Activated CD8-positive, alpha-beta memory T cell treated with anti-CD3 and anti-CD28 coated beads, Interleukin-2, amount 50 U/mL, for 24 hours (primary cell): ENCODE measurements around the gene CHRDL1.
"Not testable (repeated sequence)": the region's sequence is repeated elsewhere in the genome, so short reads cannot be mapped to it uniquely, and the experiment has no call there.

ENCODE experiments used
- DNase-seq: peaks from one replicate; pipeline ENCODE4 v3.0.0-alpha.2; 2020; ENCODE audit errors: extremely low read depth

The CHRDL1 gene, protein sequence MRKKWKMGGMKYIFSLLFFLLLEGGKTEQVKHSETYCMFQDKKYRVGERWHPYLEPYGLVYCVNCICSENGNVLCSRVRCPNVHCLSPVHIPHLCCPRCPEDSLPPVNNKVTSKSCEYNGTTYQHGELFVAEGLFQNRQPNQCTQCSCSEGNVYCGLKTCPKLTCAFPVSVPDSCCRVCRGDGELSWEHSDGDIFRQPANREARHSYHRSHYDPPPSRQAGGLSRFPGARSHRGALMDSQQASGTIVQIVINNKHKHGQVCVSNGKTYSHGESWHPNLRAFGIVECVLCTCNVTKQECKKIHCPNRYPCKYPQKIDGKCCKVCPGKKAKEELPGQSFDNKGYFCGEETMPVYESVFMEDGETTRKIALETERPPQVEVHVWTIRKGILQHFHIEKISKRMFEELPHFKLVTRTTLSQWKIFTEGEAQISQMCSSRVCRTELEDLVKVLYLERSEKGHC

DNA sequence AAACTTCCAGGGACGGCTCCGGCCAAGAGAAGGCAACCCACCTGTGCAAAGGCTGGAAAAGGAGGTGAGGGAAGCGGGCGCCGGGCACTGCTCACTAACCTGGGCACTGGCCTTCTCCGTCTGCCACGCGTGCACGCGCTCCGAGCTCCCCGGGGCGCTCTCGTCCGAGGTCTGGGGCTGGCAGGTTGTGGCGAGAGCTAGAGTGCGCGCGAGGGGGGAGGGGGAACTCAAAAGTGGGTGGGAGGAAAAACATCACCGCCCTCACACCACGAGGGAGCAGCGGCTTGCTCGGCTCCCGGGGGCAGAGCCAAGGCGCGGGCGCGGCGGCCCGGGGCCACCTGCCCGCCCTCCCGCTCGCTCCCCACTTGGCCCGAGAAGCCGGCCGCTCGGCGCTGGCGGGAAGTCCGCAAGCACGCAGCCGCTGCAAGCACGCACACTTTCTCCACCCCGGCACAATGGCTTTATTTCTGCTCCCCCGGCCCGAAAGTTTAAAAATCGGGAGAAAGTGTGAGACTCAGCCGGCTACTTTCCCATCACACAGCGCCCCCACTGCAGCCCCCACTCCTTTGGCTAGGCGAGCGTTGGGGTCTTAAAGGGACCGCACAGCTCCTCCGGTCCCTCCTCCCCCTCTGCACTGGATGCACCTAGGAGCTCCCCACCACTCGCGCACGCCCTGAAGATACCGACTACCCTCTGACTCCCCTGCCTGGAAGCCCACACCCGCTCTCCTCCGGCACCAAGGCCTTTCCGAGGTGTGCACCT lies at the start of gene CHRDL1:
CHRDL1 (minus strand) TSS at position 173 of the 762 bp plus-strand sequence. CDS start 3,636 bp downstream, outside the sequence.
- no peak for DNase-seq

DNA sequence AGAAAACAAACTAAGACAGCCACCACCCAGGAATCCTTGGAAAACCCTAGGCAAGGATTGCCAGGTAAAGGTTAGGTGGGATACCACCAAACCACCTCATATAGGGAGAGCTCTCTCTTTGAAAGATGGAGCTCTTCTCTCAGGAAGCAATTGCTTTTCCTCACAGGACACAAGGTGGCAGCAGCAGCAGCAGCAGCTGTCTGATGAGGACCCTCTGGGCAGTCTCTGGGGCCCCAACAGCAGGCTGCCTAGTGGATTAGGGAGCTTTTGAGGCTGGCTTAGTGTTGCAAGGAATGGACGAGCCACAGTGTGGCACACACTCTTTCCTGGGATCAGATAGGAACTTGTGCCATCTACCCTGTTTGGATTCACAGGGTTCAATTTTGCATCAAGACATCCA lies 41.4 kb upstream of the CHRDL1 start:
- DNase-seq, result no peak

DNA sequence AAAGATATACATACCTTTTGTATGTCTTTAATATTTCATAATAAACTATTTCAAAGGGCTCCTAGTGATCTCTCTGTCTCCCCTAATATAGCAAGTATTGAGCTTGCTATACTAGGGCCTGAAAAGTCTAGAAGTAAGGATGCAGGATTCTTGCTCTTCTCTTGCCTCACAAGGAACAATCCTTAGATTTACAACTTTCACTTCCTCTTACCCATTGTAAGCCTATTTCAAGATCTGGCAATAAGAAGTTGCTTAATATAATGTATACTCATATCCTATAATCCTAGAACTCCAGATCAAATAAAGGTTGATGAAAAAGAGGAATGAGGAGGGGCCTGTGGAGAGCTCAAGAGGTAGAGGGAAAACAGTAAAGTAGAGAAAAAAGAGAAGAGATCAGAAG lies 40.8 kb upstream of the CHRDL1 start:
- DNase-seq, result no peak

DNA sequence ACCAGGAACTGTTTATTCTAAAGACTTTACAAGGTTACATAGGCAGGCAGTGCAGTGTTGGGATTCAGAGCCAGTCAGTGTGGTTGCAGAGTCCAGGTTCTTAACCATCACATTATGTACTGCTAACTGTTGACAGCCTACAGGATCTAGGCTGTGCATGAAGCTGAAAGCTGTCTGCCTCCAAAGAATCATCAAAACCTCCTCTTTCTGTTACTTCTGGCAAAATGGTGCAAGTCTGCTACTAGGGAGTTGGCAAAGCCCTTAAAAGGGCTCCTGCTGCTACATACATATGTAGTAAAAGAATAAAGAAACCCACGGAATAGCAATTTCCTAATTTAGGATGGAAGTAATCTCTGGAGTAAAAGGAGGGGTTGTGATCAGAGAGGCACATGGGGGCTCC lies 40.4 kb upstream of the CHRDL1 start:
- DNase-seq, result no peak

DNA sequence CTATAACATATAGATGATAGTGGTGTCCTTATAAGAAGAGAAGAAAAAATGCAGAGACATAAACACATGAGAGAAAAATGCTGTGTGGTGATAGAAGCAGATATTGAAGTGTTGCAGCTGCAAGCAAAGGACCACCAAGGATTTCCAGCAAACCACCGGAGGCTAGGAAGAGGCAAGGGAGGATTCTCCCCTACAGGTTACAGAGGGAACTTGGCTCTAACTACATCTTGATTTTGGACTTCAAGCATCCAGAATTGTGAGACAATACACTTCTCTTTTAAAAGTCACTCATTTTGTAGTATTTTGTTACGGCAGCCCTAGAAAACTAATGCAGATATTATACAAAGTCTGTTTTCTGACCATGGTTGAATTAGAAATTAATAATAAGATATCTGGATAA lies 30.4 kb upstream of the CHRDL1 start:
- DNase-seq, result no peak

DNA sequence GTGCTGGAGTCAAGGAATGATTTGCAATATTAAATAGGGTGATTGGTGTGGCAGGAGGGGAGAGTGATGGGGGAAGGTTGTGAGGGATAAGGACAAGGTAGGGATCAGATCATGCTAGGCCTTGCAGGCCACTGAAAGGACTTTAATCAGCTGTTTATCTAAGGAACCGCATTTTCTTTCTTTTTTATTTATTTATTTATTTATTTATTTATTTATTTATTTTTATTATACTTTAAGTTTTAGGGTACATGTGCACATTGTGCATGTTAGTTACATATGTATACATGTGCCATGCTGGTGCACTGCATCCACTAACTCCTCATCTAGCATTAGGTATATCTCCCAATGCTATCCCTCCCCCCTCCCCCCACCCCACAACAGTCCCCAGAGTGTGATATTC lies 20.9 kb upstream of the CHRDL1 start:
- DNase-seq, result not testable (repeated sequence)

DNA sequence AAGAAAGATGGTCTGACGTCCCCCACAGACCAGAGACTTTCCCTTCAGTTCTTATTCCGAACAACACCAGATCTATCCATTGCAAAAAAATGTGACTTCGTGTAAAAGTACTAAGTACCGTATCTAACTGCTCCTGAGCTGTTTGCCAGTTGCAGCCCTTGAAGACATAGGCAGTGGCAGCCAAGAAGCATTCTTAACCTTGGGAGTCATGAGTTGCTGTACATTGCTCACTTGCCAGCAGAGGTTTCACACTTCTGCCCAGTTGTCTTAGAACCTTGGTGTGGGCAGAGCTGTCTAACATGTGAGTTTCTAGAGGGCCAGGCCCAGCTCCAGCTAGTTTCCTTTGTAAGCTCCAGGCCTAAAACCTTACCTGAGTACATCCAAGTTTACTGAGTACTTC lies 10.5 kb upstream of the CHRDL1 start:
- no peak for DNase-seq

DNA sequence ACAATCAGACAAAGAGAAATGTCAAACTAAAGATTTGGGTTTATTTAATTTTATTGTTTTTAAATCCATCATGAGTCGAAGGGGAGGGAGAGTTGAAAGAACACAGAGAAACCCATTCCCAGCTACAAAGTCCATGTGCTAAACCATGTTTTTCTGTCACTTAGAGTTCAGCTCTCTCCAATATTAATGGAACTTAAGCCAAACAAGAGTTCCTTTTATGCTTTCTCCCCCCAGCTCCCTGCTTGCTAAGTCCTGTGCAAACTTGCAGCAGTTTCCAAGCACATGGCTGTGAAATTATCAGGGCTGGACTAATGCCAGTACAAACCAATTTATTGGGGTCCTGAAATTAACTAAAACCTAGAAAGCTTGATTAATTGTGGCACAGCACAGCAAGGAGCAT lies 9.7 kb upstream of the CHRDL1 start:
- no peak for DNase-seq

DNA sequence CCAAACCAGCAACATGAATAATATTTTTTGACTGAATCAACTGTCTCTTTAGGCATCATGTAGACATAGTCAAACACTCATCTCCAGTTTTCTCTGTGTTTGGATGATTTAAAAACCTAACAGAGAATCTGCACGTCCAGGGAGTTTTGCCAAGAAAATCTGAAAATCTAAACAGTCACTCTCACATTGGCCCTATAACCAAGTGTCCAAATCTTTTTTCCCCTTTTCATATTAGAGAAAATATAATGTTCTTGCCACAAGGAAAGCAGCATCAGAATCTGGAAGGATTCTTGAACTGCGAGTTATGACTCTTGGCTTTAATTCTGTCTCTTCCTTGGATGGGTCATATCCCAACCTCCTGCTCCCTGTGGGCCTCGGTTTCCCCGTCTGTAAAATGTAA lies 8.8 kb upstream of the CHRDL1 start:
- no peak for DNase-seq

DNA sequence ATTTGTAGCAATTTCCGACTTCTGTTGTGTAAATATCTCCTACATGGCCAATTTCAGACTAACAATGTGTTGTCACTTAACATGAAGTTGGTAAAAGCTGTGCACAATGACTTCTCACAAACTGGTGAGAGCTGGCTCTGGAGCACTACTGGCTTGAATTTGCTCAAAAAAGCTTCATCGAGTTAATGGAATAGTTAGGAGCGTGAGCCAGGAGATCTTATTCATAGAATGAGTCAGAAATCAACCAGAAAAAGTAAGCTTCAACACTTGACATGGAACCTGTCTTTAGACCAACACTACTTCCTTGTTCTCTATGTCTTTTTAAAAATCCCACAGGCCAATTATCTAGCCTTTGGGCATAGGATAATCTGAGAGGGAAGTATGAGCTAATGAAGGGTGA lies 7.9 kb upstream of the CHRDL1 start:
- no peak for DNase-seq

DNA sequence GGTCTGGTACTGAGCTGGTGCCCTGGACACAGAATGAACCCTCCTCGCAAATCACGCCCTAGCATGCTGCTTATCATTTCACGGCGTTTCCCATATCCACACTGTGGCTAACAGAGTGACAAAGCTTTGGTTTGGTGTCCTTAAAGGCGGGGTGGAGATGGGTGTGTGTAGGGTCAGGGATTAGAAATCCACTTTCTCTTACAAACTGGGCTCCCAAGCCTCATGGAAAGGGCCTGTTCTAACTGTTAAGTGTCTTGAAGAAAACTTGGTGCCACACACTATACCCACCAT lies 735 bp upstream of the CHRDL1 start:
- no peak for DNase-seq

DNA sequence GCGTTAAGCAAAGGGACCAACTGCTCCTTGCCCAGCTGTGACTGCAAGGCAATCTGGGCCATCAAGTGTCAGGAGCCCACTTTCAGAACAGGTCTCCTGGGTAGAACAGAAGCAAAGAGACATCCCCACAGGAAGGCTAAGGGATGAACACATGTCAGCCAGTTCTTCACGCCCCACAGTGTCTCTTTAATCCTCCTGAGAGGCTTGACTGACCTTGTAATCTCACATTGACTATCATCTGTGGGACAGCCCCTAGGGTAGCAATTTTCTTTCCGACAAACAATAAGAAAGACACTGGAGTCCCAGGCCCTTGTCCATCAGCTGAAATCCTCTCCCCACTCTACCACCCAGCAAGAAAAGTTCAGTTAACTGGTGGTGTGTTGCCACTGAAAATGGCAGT lies 1.0 kb downstream of the CHRDL1 start:
- DNase-seq, result no peak

DNA sequence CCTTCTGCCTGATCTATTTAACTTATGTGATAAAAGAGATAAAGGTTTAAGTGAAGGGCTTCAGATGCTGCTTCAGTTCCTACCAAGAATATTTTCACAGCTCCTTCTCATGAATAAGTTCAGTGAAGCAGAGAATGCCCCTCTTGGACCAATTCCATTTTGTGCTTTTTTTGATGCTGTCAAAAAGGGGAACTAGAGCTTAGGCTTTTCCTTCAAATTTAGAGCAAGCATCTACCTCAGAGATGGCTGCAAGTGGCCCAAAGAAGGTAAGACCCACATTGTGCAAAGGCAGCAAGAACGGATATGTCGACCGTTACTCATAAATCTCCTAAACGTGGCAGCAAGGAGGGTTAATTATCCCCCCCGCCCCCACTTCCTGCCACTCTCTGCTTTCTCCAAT lies 4.5 kb downstream of the CHRDL1 start:
- DNase-seq, result no peak

DNA sequence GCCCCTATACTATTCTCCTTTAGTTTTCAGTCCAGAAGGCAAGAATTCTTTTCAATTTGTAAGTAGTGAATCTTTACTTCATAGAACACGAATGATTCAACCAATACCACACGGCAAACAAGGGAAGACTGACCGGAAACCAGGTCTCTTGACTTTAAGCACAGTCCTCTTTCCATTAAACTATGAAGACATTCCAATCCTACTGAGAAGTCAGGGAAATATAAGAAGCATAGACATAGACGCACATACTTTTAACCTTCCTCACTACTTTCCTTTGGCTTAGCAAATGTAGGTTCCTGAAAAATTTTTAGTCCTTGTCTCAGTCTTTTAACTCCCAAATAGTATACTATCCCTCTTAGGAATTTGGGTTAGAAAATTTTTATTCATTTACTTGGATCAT lies 9.1 kb downstream of the CHRDL1 start:
- no peak for DNase-seq

DNA sequence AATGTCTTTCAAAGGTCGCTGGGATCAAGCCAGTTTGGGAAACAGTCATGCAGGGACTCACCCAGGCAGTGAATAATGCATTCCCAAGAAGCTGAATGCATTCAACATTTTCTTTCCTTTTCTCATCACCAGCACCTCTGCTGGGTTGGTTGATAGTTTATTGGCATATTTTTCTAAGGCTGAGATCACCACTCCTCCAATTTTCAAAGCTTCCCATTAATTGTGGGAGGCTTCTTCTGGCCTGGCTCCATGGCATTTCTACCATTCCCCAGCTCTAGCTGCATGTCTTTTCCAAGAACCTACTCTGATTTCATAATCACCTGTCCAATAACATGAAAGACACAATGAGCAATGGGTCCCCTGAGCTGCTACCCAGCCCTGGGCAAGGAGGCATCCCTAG lies 35.8 kb downstream of the CHRDL1 start:
- DNase-seq, result no peak

DNA sequence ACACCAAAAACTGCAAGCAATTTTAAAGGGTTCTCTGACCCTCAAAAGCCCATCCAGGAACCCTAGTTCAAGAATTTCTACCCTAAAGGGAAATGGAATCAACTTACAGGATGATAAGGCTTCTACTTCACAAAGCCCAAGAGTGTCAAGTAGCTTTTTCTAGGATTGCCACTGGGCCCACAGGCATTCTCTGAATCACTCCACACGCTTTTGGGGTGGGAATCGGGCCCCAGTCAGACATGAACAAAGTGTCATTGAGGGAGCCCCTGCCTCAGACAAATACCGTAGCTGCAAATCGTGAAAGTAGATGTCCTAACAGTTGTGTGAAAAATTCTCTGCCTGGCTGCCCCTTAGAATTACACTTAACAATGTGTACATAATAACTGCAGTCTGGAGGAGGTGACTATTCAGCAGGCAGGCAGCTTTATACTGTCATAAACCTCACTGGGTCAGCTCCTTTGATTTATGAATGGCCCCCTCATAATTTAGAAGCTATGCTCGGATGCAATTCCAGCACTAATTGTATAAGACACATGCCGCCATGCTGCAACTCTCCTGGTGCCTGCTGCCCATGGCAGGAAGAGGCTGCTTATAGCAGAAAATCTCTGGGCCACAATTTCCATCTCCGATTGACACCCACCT lies 36.7 kb downstream of the CHRDL1 start:
- no peak for DNase-seq

DNA sequence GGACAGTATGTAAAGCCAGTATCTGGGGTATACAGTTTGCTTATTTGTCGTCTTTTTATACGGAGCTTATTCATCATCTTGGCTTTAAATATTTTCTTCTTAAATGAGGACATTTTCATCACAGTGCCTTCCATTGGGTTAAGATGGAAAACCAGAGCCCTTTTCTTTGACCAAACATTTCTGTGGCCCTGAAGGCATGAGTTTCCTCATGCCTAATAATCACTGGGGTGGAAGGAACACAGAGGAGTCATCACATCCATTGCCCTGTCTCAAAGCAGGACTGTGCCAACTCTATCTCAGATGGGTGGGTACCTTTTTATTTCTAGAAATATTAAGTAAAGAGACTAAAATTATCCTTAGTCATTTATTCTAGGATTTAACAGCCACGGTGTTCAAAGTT lies 40.0 kb downstream of the CHRDL1 start:
- DNase-seq, result no peak

DNA sequence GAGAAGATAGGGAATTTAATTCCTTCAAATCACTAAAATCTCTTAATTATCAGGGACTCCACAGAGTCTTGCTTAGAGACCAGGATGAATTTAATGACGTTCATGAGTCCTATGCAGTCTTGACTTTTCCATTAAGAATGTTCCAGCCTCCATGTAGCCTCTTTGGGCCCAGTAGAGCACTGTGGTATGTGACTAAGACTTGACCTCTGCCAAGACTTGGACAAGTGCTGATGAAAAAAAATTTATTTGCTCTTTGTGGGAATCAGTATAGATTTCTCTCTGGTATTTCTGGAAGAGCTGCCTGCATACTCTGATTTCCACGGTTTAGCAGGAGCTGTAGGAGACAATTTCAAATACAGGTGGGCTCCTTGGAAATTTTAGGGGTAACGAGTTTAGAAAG lies 40.6 kb downstream of the CHRDL1 start:
- DNase-seq, result no peak

DNA sequence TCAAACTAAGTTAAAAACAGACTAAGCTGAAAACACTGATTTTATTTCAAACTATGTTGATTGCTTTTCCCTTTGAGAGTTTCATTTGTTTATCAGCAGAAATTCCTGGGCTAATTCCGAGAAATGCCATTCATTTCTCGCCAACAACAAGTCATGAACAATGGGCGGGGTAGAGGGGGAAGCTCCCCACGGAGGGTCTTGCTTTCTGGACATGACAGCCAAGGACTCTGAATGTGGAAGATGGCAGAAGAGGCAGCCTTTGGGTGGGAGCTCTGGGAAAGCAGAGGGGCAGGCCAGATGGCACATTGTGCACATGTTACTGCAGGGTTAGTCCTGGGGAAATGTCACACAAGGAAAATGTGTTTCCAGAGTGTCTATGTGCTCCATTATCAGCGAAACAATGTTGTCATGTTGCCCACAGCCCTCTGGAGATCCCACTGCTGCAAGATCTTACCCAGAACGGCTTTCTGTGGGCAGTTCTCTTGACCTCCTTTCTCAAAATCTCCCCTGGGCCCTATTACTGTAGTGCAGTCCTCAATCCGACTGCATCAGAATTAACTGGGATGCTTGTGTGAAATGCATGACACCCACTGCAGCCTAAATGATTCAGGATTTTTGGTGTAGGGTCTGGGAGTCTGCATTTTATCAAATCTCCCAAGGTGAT lies 45.0 kb downstream of the CHRDL1 start:
- no peak for DNase-seq

DNA sequence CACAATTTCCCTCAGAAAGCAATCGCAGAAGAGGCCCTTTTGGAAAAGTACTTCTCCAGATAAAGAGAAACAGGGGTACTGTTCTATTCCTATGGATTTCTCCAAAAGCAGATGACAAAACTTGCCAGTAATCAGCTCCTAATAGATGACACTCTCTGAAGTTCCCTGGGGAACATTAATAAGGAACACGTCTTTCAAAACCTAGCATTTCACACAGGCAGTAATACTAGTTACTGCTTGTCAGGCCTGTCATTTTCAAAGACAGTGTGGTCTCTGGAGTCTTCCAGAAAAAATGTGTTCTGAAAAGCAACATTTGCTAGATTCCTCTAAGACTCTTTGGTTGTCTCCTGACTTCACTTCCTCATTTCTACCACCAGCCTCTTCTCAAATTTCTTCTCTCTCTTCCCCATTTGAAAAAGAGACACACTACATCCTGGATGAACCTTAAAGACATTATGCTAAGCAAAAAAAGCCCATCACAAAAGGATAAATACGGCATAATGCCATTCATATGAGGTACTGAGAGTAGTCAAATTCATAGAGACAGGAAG lies 47.3 kb downstream of the CHRDL1 start:
- no peak for DNase-seq

DNA sequence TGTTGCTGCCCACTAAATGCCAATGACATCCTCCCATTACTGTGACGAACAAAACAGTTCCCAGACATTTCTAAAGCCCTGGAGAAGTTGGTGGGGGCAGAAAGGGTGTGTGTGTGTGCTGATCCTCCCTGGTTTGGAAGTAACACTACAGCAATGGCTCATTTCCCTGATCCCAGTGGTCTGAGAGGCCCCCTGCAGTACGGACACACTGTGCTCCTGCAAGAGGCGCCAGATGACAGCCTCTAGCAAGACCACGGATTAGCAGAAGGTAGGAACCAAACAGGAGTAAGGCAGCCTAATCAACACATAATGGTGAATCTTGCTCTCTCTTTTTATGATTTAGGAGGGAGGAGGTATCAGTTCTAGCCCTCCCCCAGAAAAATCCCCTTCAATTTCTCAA lies 49.6 kb downstream of the CHRDL1 start:
- DNase-seq, result no peak

DNA sequence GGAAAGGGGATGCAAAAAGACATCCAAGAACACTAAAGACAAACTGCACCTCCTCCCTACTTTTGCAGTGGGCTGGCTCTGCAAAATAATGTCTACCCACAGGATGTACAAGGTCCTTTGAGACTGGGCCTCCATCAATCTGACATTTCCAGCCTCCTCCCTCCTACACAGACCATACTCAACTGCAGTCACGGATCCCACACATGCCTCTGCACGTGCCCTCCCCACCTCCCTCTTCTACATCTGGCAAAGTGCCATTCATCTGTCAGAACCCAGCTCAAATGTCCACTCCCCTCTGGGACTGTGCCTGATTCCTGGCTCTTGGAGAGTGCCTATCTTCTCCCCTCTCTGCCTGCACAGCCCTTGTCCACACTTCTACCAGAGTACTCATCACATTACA lies 50.3 kb downstream of the CHRDL1 start:
- no peak for DNase-seq
